RWPE1 (cell line): ENCODE measurements around the gene SATB2.
A peak's percentile ranks its signal among the peaks of the same experiment; 100 is the strongest.

ENCODE experiments used
- CTCF ChIA-PET: fragments of 350-600 bp; sonication (Branson Sonifier 250); formaldehyde crosslinking; extraction: SDS; loops from one replicate; lab custom pipeline; 2021; lab: Yijun Ruan, JAX
- POLR2A ChIA-PET: fragments of 400-600 bp; formaldehyde crosslinking; extraction: SDS; loops from one replicate; lab custom pipeline; 2020; ENCODE audit warnings: antibody characterized with exemption; ENCODE audit not compliant: low non-redundant PET; lab: Yijun Ruan, JAX
- DNase-seq: peaks from one replicate; pipeline ENCODE4 v3.0.0; 2012; ENCODE audit warnings: low spot score
- H3K27ac ChIP-seq: fragments of 450-650 bp; 2 replicates; pipeline ENCODE4 v1.5.1; 2017
- CTCF ChIP-seq: fragments of 450-650 bp; conservative IDR thresholded peaks from 2 replicates; pipeline ENCODE4 v1.5.1; 2017; ENCODE audit warnings: low read depth, mild to moderate bottlenecking

The SATB2 gene

GRCh38 chr2:199466692-199467065, 8.9 kb upstream of the SATB2 start:
- no peak overlapping the region for H3K27ac ChIP-seq
- CTCF ChIA-PET, result interaction anchor here (0.6 to 0.8 kb wide), 3 partner anchors 19 to 1156 kb away, joined by 4 to 5 read pairs (median 4); no protein-coding TSS in a partner anchor
- DNase-seq, result no peak
- no peak for TF ChIP-seq CTCF
- POLR2A ChIA-PET, result no interaction called here

- CTCF ChIA-PET, result interaction anchor here (0.6 to 0.8 kb wide), 2 partner anchors 19 to 1143 kb away, joined by 4 read pairs; no protein-coding TSS in a partner anchor
- POLR2A ChIA-PET, result no interaction called here
- no peak for DNase-seq
- no peak for TF ChIP-seq CTCF
- H3K27ac ChIP-seq, result no peak overlapping the region
Measured at GRCh38 chr2:199465988-199466691, 8.4 kb upstream of the SATB2 start.

GRCh38 chr2:199465390-199465789, 7.7 kb upstream of the SATB2 start:
- no peak for TF ChIP-seq CTCF
- POLR2A ChIA-PET, result no interaction called here
- no peak for DNase-seq
- CTCF ChIA-PET, result no interaction called here
- no peak overlapping the region for H3K27ac ChIP-seq

- H3K27ac ChIP-seq, result no peak overlapping the region
- TF ChIP-seq CTCF, result no peak
- ChIA-PET CTCF (interaction anchor here (0.5 to 1.0 kb wide), 4 partner anchors 15 to 1584 kb away, joined by 3 read pairs; no protein-coding TSS in a partner anchor), POLR2A (no interaction called here)
- no peak for DNase-seq
Measured at GRCh38 chr2:199464606-199465352, 7.0 kb upstream of the SATB2 start.

- peak overlapping the region; percentile 62 for H3K27ac ChIP-seq
- no peak for DNase-seq
- ChIA-PET POLR2A (no interaction called here), CTCF (interaction anchor here (0.5 to 1.0 kb wide), 7 partner anchors 16 to 1583 kb away, joined by 3 read pairs; no protein-coding TSS in a partner anchor)
- peak; percentile 50 for TF ChIP-seq CTCF
Measured at GRCh38 chr2:199463708-199464605, 6.2 kb upstream of the SATB2 start.
